Measurements from ENCODE around the gene RXRA. TPM values are rescaled to one million over a fixed set of nuclear protein-coding genes. Genes with fewer than 3 reads are reported as not detected.

The RXRA gene
- polyA plus RNA-seq, 1 of the 3 experiments (the other 2 are of a cell fraction), result 7.6 TPM

- TF ChIP-seq EP300 (IDR thresholded peaks at IDR 0.05; ENCODE audit: borderline replicate concordance in 1 of 2, low read depth in 1 of 2, low read length in 1 of 2) (no peak), CHD2 (IDR thresholded peaks at IDR 0.05; ENCODE audit: low read length, partially characterized antibody) (no peak), MAX (IDR thresholded peaks at IDR 0.05; ENCODE audit: low read depth) (no peak)
Measured at GRCh38 chr9:134376386-134377142, 50.3 kb downstream of the RXRA start (continued).

DNA sequence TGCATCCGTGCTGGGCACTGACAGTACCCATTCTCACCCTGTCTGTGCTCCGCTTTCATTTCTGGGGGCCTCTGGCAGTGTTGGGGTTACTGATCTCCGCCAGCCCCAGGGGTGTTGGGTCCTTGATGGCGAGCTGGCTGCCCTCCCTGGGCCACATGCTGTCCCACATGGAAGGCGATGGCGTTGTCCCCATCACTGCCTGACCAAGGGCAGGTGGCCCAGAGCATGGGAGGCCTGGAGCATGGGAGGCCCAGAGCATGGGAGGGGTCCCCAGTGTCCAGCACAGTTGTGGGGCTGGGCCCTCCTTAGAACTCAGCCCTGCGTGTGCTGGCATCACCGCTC is 50.9 kb downstream of the RXRA start:
- no peaks in the 10 kb centered on the region for H3K27me3 ChIP-seq (ENCODE audit: insufficient read depth)
- no peak overlapping the region for H3K9ac ChIP-seq
- no peak overlapping the region for H2AFZ ChIP-seq (ENCODE audit: low read depth)
- no peaks in the 10 kb centered on the region for H3K9me3 ChIP-seq
- H3K9me2 ChIP-seq, result no peaks in the 10 kb centered on the region
- TF ChIP-seq NRF1 (IDR thresholded peaks at IDR 0.05; ENCODE audit: low read depth, low read length), result no peak
- TF ChIP-seq RAD21 (IDR thresholded peaks at IDR 0.05; ENCODE audit: low read length), result no peak
- TF ChIP-seq MXI1 (IDR thresholded peaks at IDR 0.05; ENCODE audit: low read depth, low read length), result no peak
- TF ChIP-seq TAF1 (IDR thresholded peaks at IDR 0.05; ENCODE audit: borderline replicate concordance, low read depth, low read length), result no peak
- no peak for TF ChIP-seq SIN3A (IDR thresholded peaks at IDR 0.05; ENCODE audit: borderline replicate concordance, low read depth, low read length)
- TF ChIP-seq IRF3 (IDR thresholded peaks at IDR 0.05; ENCODE audit: low read depth, low read length), result no peak
- no peak for TF ChIP-seq USF2 (IDR thresholded peaks at IDR 0.05; ENCODE audit: borderline replicate concordance, low read depth, low read length)
- TF ChIP-seq FOXJ3 (CRISPR knock-in tag; IDR thresholded peaks at IDR 0.05), result no peak
- no peak for TF ChIP-seq RCOR1 (IDR thresholded peaks at IDR 0.05; ENCODE audit: low read length)
- no peak for TF ChIP-seq EZH2phosphoT487 (IDR thresholded peaks at IDR 0.05; ENCODE audit: borderline replicate concordance, low read depth)
- no peak for TF ChIP-seq EP300 (IDR thresholded peaks at IDR 0.05; ENCODE audit: borderline replicate concordance in 1 of 2, low read depth in 1 of 2, low read length in 1 of 2)
- TF ChIP-seq CHD2 (IDR thresholded peaks at IDR 0.05; ENCODE audit: low read length, partially characterized antibody), result no peak
- TF ChIP-seq SMC3 (IDR thresholded peaks at IDR 0.05; ENCODE audit: low read depth, low read length), result no peak
- TF ChIP-seq CTCF (IDR thresholded peaks at IDR 0.05), result no peak
- no peak for TF ChIP-seq YY1 (IDR thresholded peaks at IDR 0.05; ENCODE audit: low read depth)
- H3K4me1 ChIP-seq (ENCODE audit: control insufficient read depth in 1 of 2, insufficient read depth in 2 of 2, low read depth in 1 of 2, low read length in 1 of 2), result peaks cover 9 to 69% of the 10 kb centered on the region in 2 experiments; a peak in 3 of 4 replicates
- H3K79me2 ChIP-seq (ENCODE audit: insufficient read depth), result peaks cover 40% of the 10 kb centered on the region
- no peak overlapping the region for H3K4me2 ChIP-seq
- no peaks in the 10 kb centered on the region for H3K36me3 ChIP-seq (replicated peaks in 1 of 2; ENCODE audit: control insufficient read depth in 1 of 2, insufficient read depth in 2 of 2, low read length in 1 of 2)
- H4K20me1 ChIP-seq (ENCODE audit: insufficient read depth), result peaks cover 98% of the 10 kb centered on the region
- 98% methylated on average over 6 of the region's 8 CpGs for WGBS (ENCODE audit: low lambda C conversion rate)
- no peak overlapping the region for H3K4me3 ChIP-seq (ENCODE audit: low read depth in 2 of 2, low read length in 1 of 2)
- CTCF ChIA-PET, result interaction anchor here (0.9 to 4.3 kb wide), 6 partner anchors 9 to 207 kb away, joined by 4 to 18 read pairs (median 6); no protein-coding TSS in a partner anchor
- H3F3A ChIP-seq (replicated peaks; ENCODE audit: insufficient read depth), result no peaks in the 10 kb centered on the region
- H3K27ac ChIP-seq (ENCODE audit: low read depth in 2 of 2, low read length in 1 of 2), result no peak overlapping the region; a peak in 1 of 4 replicates
- POLR2A ChIA-PET, result no interaction called here
- DNase-seq, result no peak
